Liver (tissue), 9 donors: ENCODE data around the gene MNAT1. TPM values are rescaled to one million over a fixed set of nuclear protein-coding genes. Genes with fewer than 3 reads are reported as not detected.

Source experiments
- DNase-seq: peaks from one replicate; pipeline ENCODE4 v3.0.0-alpha.2; 2017; ENCODE audit warnings: low spot score
- H3K27ac ChIP-seq, 2 donors: one replicate each; pipeline ENCODE4 v1.7.0; 2013; ENCODE audit warnings: inconsistent platforms in 2 of 2, low read length in 2 of 2, control low read depth in 1 of 2, low read depth in 1 of 2, mild to moderate bottlenecking in 1 of 2
- H3K27me3 ChIP-seq, 4 donors: one replicate each; pipeline versions ENCODE4 v1.6.1 to v1.7.0; 2013; ENCODE audit warnings: low read length in 3 of 4, inconsistent platforms in 1 of 4, mild to moderate bottlenecking in 1 of 4, moderate library complexity in 1 of 4; ENCODE audit not compliant: control insufficient read depth in 4 of 4, insufficient read depth in 4 of 4
- H3K36me3 ChIP-seq, 4 donors: one replicate each; pipeline versions ENCODE4 v1.6.1 to v1.7.0; 2013; ENCODE audit warnings: low read length in 3 of 4, mild to moderate bottlenecking in 3 of 4, low read depth in 1 of 4, moderate library complexity in 1 of 4; ENCODE audit not compliant: control insufficient read depth in 4 of 4, insufficient read depth in 3 of 4
- H3K4me1 ChIP-seq, 4 donors: one replicate each; pipeline versions ENCODE4 v1.6.1 to v1.7.0; 2013; ENCODE audit warnings: low read length in 3 of 4, mild to moderate bottlenecking in 3 of 4, moderate library complexity in 1 of 4; ENCODE audit not compliant: control insufficient read depth in 4 of 4, insufficient read depth in 4 of 4
- H3K4me3 ChIP-seq, 3 donors: one replicate each; pipeline versions ENCODE4 v1.6.1 to v1.7.0; 2013; ENCODE audit warnings: low read length in 3 of 3, control low read depth in 1 of 3, low read depth in 1 of 3, mild to moderate bottlenecking in 1 of 3
- H3K9ac ChIP-seq, 2 donors: one replicate each; pipeline ENCODE4 v1.7.0; 2013; ENCODE audit warnings: low read length in 2 of 2, mild to moderate bottlenecking in 2 of 2, moderate library complexity in 2 of 2, control low read depth in 1 of 2, low read depth in 1 of 2
- H3K9me3 ChIP-seq, 4 donors: one replicate each; pipeline versions ENCODE4 v1.6.1 to v1.7.0; 2013; ENCODE audit warnings: low read length in 3 of 4; ENCODE audit not compliant: control insufficient read depth in 4 of 4
- CTCF ChIP-seq: fragments of 150-350 bp; IDR thresholded peaks from 2 replicates; pipeline ENCODE4 v1.5.1; 2017; ENCODE audit warnings: improper control_type of control experiment, low read depth, low read length; ENCODE audit not compliant: missing input control
- EGR1 ChIP-seq, 2 donors: IDR thresholded peaks; 2 replicates each; pipeline ENCODE4 v1.6.1; 2016 to 2018; ENCODE audit warnings: antibody characterized with exemption in 2 of 2, low read depth in 2 of 2
- FOXA1 ChIP-seq: IDR thresholded peaks from 2 replicates; pipeline ENCODE4 v1.6.1; 2016; ENCODE audit warnings: antibody characterized with exemption
- FOXA2 ChIP-seq: IDR thresholded peaks from 2 replicates; pipeline ENCODE4 v1.6.1; 2016; ENCODE audit warnings: antibody characterized with exemption
- HNF4A ChIP-seq, 2 donors: conservative IDR thresholded peaks; 2 replicates each; pipeline ENCODE4 v1.6.1; 2016; ENCODE audit warnings: antibody characterized with exemption in 2 of 2, mild to moderate bottlenecking in 2 of 2
- HNF4G ChIP-seq: IDR thresholded peaks from 2 replicates; pipeline ENCODE4 v1.6.1; 2016; ENCODE audit warnings: antibody characterized with exemption
- NR2F2 ChIP-seq: IDR thresholded peaks from 2 replicates; pipeline ENCODE4 v1.6.1; 2016; ENCODE audit warnings: antibody characterized with exemption
- RAD21 ChIP-seq, 2 donors: IDR thresholded peaks; 2 replicates each; pipeline ENCODE4 v1.6.1; 2016; ENCODE audit warnings: antibody characterized with exemption in 2 of 2, mild to moderate bottlenecking in 2 of 2
- REST ChIP-seq: IDR thresholded peaks from 2 replicates; pipeline ENCODE4 v1.6.1; 2016; ENCODE audit warnings: antibody characterized with exemption, mild to moderate bottlenecking
- RXRA ChIP-seq, 2 donors: IDR thresholded peaks; 2 replicates each; pipeline ENCODE4 v1.6.1; 2017 to 2018; ENCODE audit warnings: antibody characterized with exemption in 2 of 2, mild to moderate bottlenecking in 1 of 2
- SP1 ChIP-seq: IDR thresholded peaks from 2 replicates; pipeline ENCODE4 v1.6.1; 2018; ENCODE audit warnings: antibody characterized with exemption, mild to moderate bottlenecking
- TAF1 ChIP-seq: conservative IDR thresholded peaks from 2 replicates; pipeline ENCODE4 v1.6.1; 2016; ENCODE audit warnings: antibody characterized with exemption, mild to moderate bottlenecking
- YY1 ChIP-seq: IDR thresholded peaks from 2 replicates; pipeline ENCODE4 v1.6.1; 2016; ENCODE audit warnings: antibody characterized with exemption, mild to moderate bottlenecking
- WGBS: extraction: QIAGEN DNeasy Blood & Tissue Kit; methylation state at CpG from one replicate; pipeline ENCODE4 v1.1.7; 2013; 5-methylcytosine and 5-hydroxymethylcytosine counted together
- polyA plus RNA-seq, 2 donors: library from polyadenylated mRNA; stranded (reverse) in 1 of 2; unstranded in 1 of 2; fragments of 200-250 nt in 1 of 2; fragments of >200 nt in 1 of 2; fragmentation: Nextera tagmentation in 1 of 2; extraction: Ambion mirVana in 1 of 2; gene quantifications; one replicate each; pipeline versions ENCODE4 v1.2.1 to v1.2.3, GENCODE V29; 2013 to 2015
- total RNA-seq, 2 donors: library from RNA; depleted of rRNA; stranded (reverse); fragments of >200 nt; gene quantifications; one replicate each; pipeline ENCODE4 v1.2.3, GENCODE V29; 2014
- TF ChIP-seq, protein P1 (sequence below): IDR thresholded peaks from 2 replicates; pipeline ENCODE4 v1.6.1; 2016; ENCODE audit warnings: antibody characterized with exemption
- TF ChIP-seq, protein P2 (sequence below): IDR thresholded peaks from 2 replicates; pipeline ENCODE4 v1.6.1; 2016; ENCODE audit warnings: antibody characterized with exemption
- donor health status: healthy.
- donor health status: healthy.
- donor health status: healthy.
- donor health status: healthy.
- donor health status: healthy.

The MNAT1 gene
- total and polyA plus RNA-seq, 4 donors, result 8.9 to 18.5 (median 14.6) TPM

GRCh38 chr14:60974090-60974651, 239.6 kb downstream of the MNAT1 start:
- Histone ChIP-seq H3K27me3 (no peaks in the 10 kb centered on the region), H3K27ac (no peak overlapping the region), H3K9me3 (no peaks in the 10 kb centered on the region), H3K9ac (no peak overlapping the region), H3K4me1 (no peaks in the 10 kb centered on the region), H3K4me3 (no peak overlapping the region), H3K36me3 (peaks cover 0 to 12% (median 7%) of the 10 kb centered on the region in 4 donors)
- TF ChIP-seq CTCF (no peak), HNF4G (no peak), RXRA (IDR thresholded peaks at IDR 0.05) (no peak), FOXA1 (no peak)
- no peak for DNase-seq
- WGBS, result 95% methylated on average over 6 of the region's 6 CpGs

DNA sequence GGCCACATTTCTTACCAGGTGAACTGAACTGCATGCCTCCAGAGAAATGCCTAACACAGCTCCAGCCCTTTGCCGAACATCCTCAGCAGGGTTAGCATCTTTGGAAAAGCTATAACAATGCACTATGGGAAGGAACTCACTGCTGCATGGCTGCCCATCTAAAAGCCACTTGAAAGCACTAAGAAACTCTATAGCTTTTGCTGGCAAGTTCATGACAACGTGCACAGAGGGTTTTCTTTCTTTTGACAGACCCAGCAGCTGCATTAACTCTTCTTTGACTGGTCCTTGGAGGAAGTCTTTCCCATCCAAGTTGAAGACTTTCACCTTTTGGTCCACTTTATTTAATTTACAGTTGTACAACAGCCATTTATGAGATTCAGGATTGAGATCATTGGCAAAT, 241.0 kb downstream of the MNAT1 start:
- DNase-seq, result no peak
- H3K4me1 ChIP-seq, result peaks cover 2 to 9% (median 6%) of the 10 kb centered on the region in 4 donors
- H3K36me3 ChIP-seq, result peaks cover 0 to 12% (median 7%) of the 10 kb centered on the region in 4 donors
- H3K27me3 ChIP-seq, result no peaks in the 10 kb centered on the region
- no peaks in the 10 kb centered on the region for H3K9me3 ChIP-seq
- 68% methylated on average over 2 of the region's 2 CpGs for WGBS
- no peak overlapping the region for H3K4me3 ChIP-seq
- TF ChIP-seq RAD21 (IDR thresholded peaks at IDR 0.05) (no peak), NR2F2 (no peak), YY1 (no peak), TAF1 (no peak), EGR1 (IDR thresholded peaks at IDR 0.05; ENCODE audit: low read depth in 2 of 2) (no peak), SP1 (no peak), FOXA1 (no peak), RXRA (IDR thresholded peaks at IDR 0.05) (no peak)
- TF ChIP-seq, protein P1, sequence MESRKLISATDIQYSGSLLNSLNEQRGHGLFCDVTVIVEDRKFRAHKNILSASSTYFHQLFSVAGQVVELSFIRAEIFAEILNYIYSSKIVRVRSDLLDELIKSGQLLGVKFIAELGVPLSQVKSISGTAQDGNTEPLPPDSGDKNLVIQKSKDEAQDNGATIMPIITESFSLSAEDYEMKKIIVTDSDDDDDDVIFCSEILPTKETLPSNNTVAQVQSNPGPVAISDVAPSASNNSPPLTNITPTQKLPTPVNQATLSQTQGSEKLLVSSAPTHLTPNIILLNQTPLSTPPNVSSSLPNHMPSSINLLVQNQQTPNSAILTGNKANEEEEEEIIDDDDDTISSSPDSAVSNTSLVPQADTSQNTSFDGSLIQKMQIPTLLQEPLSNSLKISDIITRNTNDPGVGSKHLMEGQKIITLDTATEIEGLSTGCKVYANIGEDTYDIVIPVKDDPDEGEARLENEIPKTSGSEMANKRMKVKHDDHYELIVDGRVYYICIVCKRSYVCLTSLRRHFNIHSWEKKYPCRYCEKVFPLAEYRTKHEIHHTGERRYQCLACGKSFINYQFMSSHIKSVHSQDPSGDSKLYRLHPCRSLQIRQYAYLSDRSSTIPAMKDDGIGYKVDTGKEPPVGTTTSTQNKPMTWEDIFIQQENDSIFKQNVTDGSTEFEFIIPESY, result no peak
- H3K9ac ChIP-seq, result no peak overlapping the region
- H3K27ac ChIP-seq, result no peak overlapping the region

DNA sequence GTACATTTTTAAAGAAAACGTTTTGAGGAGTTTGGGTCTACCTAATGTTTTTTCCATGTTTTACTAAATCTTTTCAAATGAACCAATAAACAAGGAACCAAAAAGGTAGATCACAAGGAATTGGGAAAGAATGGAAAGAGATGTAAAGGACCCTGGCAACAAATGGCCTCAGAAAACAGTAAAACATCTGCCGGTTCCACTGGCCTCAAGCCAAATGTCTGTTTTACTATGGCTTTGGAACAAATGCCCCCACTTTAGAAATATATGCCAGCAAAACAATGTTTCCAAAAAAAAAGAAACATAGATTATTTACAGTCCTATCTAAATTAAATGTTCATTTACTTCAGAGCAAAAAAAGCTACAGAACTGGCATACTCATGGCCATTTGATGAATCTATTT, 243.3 kb downstream of the MNAT1 start:
- H3K27me3 ChIP-seq, result no peaks in the 10 kb centered on the region
- H3K36me3 ChIP-seq, result peaks cover 0 to 12% (median 7%) of the 10 kb centered on the region in 4 donors
- no peaks in the 10 kb centered on the region for H3K9me3 ChIP-seq
- DNase-seq, result no peak
- WGBS, result 69% methylated on average over 2 of the region's 2 CpGs
- H3K27ac ChIP-seq, result no peak overlapping the region
- no peak overlapping the region for H3K9ac ChIP-seq
- H3K4me3 ChIP-seq, result no peak overlapping the region
- H3K4me1 ChIP-seq, result peaks cover 2 to 19% (median 15%) of the 10 kb centered on the region in 4 donors
- no peak for TF ChIP-seq RAD21 (IDR thresholded peaks at IDR 0.05)
- no peak for TF ChIP-seq CTCF
- no peak for TF ChIP-seq TAF1
- TF ChIP-seq RXRA (IDR thresholded peaks at IDR 0.05), result no peak
- TF ChIP-seq EGR1 (IDR thresholded peaks at IDR 0.05; ENCODE audit: low read depth in 2 of 2), result no peak
- no peak for TF ChIP-seq NR2F2
- no peak for TF ChIP-seq SP1
- TF ChIP-seq HNF4G, result no peak
- TF ChIP-seq FOXA2, result no peak
- no peak for TF ChIP-seq FOXA1
- TF ChIP-seq, protein P2, sequence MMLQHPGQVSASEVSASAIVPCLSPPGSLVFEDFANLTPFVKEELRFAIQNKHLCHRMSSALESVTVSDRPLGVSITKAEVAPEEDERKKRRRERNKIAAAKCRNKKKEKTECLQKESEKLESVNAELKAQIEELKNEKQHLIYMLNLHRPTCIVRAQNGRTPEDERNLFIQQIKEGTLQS, result no peak
- TF ChIP-seq REST, result no peak
- TF ChIP-seq, protein P1, result no peak
- no peak for TF ChIP-seq HNF4A (conservative IDR thresholded peaks at IDR 0.05)
